ENCODE results near the gene RHOJ. TPM values are rescaled to one million over a fixed set of nuclear protein-coding genes. Genes with fewer than 3 reads are reported as not detected.
A peak's percentile ranks its signal among the peaks of the same experiment; 100 is the strongest.

The RHOJ gene
- total RNA-seq, 2 experiments from 2014 or later: not detected

DNA sequence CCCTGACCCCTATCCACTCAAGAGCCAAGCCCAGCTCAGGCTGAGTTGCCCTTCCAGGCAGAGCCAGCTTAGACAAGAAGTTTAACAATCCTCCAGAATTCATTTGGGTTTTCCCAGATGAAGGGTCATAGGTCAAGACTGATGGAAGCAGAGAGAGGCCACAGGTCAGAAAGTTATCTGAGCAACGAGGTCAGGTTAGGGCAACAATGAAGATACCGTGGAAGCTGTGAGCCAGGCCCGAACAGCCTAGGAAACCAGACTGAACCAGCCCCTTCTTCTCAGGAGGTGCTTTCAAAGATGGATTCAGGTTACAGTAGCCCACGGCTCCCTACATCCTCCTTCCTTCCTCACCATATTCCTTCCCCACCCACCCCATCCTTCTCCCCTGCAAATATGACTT is 53.1 kb downstream of the RHOJ start:
- peaks cover 5% of the 10 kb centered on the region for H3K27me3 Mint-ChIP-seq
- H3K36me3 Mint-ChIP-seq (ENCODE audit: low read depth): no peaks in the 10 kb centered on the region
- no peaks in the 10 kb centered on the region for H3K9me3 Mint-ChIP-seq
- DNase-seq: no peak
- POLR2A ChIA-PET: no interaction called here
- no peak overlapping the region for H3K4me3 Mint-ChIP-seq
- no peaks in the 10 kb centered on the region for H3K4me1 Mint-ChIP-seq
- CTCF ChIA-PET: interaction anchor here (0.7 kb wide), 1 partner anchor 75 kb away, joined by 5 read pairs; no protein-coding TSS in a partner anchor
- H3K27ac Mint-ChIP-seq: no peak overlapping the region

DNA sequence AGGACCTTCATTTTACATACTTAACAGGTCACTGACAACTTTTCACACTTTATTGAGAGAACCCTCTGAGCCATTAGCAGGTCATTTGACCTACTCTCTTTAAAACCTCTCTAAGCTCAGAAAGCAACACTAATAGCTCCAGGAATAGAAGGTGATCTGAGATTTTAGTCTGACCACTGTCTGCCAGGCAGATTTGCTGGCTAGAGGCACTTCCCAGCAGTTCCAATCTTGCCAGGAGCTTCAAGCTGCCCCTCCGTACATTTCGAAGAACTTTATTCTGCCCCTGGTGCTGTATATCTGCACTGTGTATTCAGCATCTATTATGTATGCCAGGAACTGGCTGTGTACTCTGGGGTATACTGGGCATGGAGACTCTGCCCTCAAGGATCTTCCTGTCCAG is 58.2 kb downstream of the RHOJ start:
- Mint-ChIP-seq H3K27me3 (peaks cover 12% of the 10 kb centered on the region), H3K4me1 (no peaks in the 10 kb centered on the region), H3K4me3 (no peak overlapping the region), H3K9me3 (no peaks in the 10 kb centered on the region), H3K27ac (no peak overlapping the region), H3K36me3 (ENCODE audit: low read depth) (no peaks in the 10 kb centered on the region)
- ChIA-PET POLR2A (no interaction called here), CTCF (no interaction called here)
- no peak for DNase-seq

DNA sequence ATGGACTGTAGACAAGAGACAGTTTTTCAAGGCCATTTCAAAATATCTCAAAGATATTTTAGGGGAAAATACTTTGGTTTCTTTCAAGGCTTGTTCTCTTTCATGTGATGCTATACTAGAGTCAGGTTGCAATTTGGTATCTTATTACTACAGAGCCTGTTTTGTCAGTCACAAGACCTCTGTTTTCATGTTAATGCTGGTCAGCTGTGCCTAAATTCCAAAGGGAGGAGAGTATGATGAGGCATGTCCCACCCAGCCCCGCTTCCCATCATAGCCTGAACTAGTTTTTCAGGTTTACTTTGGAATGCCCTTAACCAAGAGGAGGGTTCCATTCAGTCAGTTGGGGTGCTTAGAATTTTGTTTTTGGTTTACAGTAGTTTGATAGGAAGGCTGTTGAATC is 61.9 kb downstream of the RHOJ start:
- H3K27me3 Mint-ChIP-seq: peaks cover 14% of the 10 kb centered on the region
- ChIA-PET POLR2A (no interaction called here), CTCF (no interaction called here)
- no peaks in the 10 kb centered on the region for H3K36me3 Mint-ChIP-seq (ENCODE audit: low read depth)
- H3K9me3 Mint-ChIP-seq: no peaks in the 10 kb centered on the region
- no peak overlapping the region for H3K4me3 Mint-ChIP-seq
- H3K4me1 Mint-ChIP-seq: no peaks in the 10 kb centered on the region
- no peak overlapping the region for H3K27ac Mint-ChIP-seq
- no peak for DNase-seq

DNA sequence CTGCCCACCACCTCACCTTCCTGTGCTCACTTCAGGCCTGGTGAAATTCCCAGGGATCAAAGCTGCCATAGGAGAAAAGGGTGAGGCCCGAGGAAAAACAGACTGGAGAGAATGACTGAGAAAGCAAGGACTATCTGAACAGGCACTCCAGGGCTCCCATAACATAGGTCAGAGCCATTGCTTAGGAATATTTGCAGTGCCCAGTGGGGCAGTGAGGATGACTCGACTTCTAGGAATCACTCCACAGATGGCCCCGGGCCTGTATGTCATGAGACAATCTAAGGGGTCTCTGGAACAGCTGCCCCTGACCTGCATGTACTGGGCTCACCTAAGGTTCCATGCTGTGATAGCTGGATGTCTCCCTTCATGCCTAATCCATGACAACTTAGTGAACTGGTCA is 62.9 kb downstream of the RHOJ start:
- POLR2A ChIA-PET: no interaction called here
- no peak overlapping the region for H3K4me3 Mint-ChIP-seq
- no peaks in the 10 kb centered on the region for H3K36me3 Mint-ChIP-seq (ENCODE audit: low read depth)
- CTCF ChIA-PET: interaction anchor here (1.2 kb wide), 1 partner anchor 9 kb away, joined by 5 read pairs; no protein-coding TSS in a partner anchor
- peaks cover 9% of the 10 kb centered on the region for H3K27me3 Mint-ChIP-seq
- no peaks in the 10 kb centered on the region for H3K9me3 Mint-ChIP-seq
- no peaks in the 10 kb centered on the region for H3K4me1 Mint-ChIP-seq
- no peak for DNase-seq
- H3K27ac Mint-ChIP-seq: no peak overlapping the region

DNA sequence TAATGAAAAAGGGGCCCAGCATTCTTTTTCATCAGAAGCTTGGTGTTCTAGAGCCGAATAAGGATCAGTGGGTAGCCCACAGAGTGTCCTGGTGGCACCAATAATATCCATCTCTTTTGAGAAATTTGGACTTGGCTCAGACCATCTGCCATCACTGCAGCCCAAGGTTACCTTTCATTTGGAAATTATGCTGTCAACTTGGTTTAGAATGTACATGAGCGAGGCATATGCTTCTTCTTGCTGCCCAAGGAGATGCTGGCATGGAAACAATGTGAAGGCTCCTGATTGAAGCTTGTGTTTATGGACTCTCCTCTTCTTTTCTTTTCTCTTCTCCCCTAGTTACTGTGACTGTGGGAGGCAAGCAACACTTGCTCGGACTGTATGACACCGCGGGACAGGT is 64.5 kb downstream of the RHOJ start:
- DNase-seq: no peak
- H3K4me1 Mint-ChIP-seq: no peaks in the 10 kb centered on the region
- no peak overlapping the region for H3K27ac Mint-ChIP-seq
- no peaks in the 10 kb centered on the region for H3K9me3 Mint-ChIP-seq
- CTCF ChIA-PET: no interaction called here
- no peak overlapping the region for H3K4me3 Mint-ChIP-seq
- H3K36me3 Mint-ChIP-seq (ENCODE audit: low read depth): no peaks in the 10 kb centered on the region
- POLR2A ChIA-PET: no interaction called here
- H3K27me3 Mint-ChIP-seq: peaks cover 5% of the 10 kb centered on the region

DNA sequence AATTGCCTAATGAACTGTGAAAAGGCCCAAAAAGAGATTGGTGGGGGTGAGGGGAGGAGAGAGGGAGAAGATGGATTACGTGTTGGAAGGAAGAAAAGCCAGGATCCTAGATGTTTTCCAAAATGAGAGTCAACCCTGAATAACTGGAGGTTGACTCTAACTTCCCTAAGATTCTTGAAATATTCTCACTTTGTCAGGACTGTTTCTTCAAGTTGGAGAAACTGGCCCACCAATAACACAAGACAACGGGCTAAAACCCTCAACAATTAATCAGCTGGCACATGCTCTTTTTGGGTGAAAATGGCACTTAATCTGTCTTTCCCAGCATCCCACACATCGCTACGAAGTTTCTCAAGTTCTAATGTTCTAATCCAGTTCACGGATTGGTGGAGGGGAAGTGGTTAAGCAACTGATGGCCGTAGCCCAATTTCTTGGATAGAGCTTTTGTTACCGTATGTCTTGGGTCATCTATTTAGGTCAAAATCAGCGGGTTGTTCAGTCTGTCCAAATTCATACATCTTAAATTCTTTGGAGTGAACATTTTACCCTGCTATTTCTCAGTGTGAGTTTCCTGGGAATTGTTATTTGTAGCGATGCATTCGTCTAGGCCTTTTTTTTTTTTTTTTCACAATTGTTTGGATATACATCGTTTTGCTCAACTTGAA is 65.5 kb downstream of the RHOJ start:
- ChIA-PET CTCF (no interaction called here), POLR2A (no interaction called here)
- Mint-ChIP-seq H3K27ac (no peak overlapping the region), H3K9me3 (no peaks in the 10 kb centered on the region), H3K27me3 (peaks cover 5% of the 10 kb centered on the region), H3K4me3 (no peak overlapping the region), H3K36me3 (ENCODE audit: low read depth) (no peaks in the 10 kb centered on the region), H3K4me1 (no peaks in the 10 kb centered on the region)
- DNase-seq: no peak

DNA sequence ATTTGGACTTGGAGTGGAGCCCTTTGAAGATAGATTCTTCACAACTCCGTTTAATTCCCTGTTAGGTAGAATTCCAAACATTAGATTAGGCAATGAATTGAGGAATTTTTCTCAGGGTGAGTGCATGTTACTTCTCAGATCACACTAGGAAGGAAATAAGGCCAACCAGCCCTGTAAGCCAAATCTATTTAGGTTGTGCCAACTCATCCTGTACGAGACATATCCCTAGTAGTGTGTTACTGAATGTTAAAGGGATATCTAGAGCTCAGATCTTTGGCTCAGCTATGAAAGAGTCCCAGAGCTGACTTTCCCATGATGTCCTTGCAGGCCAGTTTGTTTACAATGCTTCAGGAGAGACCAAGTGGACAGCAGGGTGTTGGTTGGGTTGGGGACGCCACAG is 68.9 kb downstream of the RHOJ start:
- POLR2A ChIA-PET: no interaction called here
- H3K36me3 Mint-ChIP-seq (ENCODE audit: low read depth): no peaks in the 10 kb centered on the region
- no peak overlapping the region for H3K4me3 Mint-ChIP-seq
- no peaks in the 10 kb centered on the region for H3K4me1 Mint-ChIP-seq
- peaks cover 2% of the 10 kb centered on the region for H3K27me3 Mint-ChIP-seq
- H3K27ac Mint-ChIP-seq: no peak overlapping the region
- no peaks in the 10 kb centered on the region for H3K9me3 Mint-ChIP-seq
- DNase-seq: no peak
- CTCF ChIA-PET: no interaction called here

DNA sequence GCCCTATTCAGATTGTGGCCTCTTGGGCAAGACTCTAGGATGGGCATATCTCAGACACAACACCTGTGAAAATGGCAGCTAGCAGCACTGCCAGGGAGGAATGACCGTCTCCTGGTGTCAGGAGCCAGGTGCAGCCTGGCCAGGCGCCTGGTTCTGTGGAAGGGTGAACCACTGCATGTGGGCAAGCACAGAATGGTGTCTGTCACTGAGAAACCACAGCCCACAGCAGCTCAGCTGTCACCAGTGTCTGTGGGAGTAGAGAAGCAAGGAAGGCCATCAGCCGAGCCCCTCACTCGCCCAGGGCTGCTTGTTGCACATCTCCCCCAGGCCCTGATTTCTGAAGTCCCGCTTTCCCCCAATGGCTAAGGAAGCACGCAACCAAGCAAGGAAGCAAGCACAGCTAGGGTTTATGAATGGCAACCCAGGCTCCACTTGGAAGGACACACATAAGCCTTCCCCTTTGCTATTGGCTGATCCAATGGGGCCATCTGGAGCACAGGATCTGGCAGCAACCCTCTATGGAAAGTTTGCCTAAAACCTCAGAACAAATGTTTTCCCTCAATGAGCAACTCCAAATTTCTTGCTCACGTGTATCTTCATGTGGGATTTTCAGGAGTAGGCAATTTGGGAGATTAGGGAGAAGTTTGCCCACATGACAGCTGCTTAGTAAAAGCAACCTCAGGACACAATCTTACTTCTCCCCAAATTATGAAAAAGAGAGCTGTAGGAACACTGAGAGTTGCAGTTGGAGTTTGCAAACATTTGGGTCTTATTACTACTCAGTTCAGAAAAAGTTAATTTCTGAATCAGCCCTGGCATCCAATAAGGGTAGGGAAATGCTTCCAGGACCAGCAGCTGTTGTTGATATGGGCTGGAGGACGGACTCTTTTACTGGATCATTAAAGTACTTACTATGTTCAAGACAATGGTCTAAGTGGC is 69.7 kb downstream of the RHOJ start:
- Mint-ChIP-seq H3K27ac (no peak overlapping the region), H3K27me3 (no peaks in the 10 kb centered on the region), H3K36me3 (ENCODE audit: low read depth) (no peaks in the 10 kb centered on the region), H3K4me1 (no peaks in the 10 kb centered on the region), H3K9me3 (no peaks in the 10 kb centered on the region), H3K4me3 (no peak overlapping the region)
- ChIA-PET CTCF (interaction anchor here (0.6 kb wide), 1 partner anchor 16 kb away, joined by 4 read pairs; no protein-coding TSS in a partner anchor), POLR2A (no interaction called here)
- no peak for DNase-seq

DNA sequence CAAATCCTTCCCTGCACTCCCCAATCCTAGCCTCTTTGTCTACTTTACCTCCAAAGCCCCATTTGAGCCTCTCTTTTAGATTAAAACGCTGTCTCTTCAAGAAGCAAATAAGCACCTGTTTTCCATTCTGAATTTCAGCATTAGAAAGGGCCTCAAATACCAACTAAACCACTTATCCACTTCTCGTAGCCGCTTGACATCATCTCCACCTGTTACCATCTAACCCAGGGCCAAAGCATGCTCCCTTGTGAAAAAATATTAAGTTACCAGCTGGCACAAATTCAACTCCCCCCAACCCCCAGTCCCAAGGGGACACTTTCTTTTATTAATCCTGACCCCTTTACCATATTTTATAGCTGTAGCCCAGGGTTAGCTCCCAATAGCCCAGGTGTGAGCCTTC is 71.4 kb downstream of the RHOJ start:
- H3K27ac Mint-ChIP-seq: no peak overlapping the region

DNA sequence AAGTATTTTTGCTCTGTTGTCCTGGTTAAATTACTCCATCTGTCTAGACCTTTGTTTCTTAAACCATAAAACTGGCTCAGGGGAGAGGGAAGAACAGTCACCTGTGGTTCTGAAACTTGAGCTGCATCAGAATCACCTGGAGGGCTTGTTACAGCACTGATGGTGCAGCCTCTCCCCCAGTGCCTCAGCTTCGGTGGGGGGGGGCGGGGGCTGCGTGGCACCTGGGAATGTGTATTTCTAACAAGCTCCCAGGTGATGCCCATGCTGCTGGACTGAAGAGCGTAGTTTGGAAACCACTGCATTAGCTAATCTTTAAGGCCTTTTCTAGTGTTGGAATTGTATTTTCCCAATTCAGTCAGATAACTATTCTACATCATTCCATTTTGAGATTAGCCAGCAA is 71.8 kb downstream of the RHOJ start:
- Mint-ChIP-seq H3K4me3 (no peak overlapping the region), H3K9me3 (no peaks in the 10 kb centered on the region), H3K27ac (no peak overlapping the region), H3K36me3 (ENCODE audit: low read depth) (no peaks in the 10 kb centered on the region), H3K4me1 (no peaks in the 10 kb centered on the region), H3K27me3 (peaks cover 4% of the 10 kb centered on the region)
- CTCF ChIA-PET: interaction anchor here (2.3 kb wide), 1 partner anchor 9 kb away, joined by 5 read pairs; no protein-coding TSS in a partner anchor
- DNase-seq: no peak
- POLR2A ChIA-PET: no interaction called here

More for the DNA sequence above, 71.4 kb downstream of the RHOJ start:
- ChIA-PET CTCF (interaction anchor here (2.3 kb wide), 1 partner anchor 8 kb away, joined by 5 read pairs; no protein-coding TSS in a partner anchor), POLR2A (no interaction called here)
- Mint-ChIP-seq H3K4me3 (no peak overlapping the region), H3K36me3 (ENCODE audit: low read depth) (no peaks in the 10 kb centered on the region), H3K4me1 (no peaks in the 10 kb centered on the region), H3K27me3 (peaks cover under 1% of the 10 kb centered on the region), H3K9me3 (no peaks in the 10 kb centered on the region)
- DNase-seq: no peak

DNA sequence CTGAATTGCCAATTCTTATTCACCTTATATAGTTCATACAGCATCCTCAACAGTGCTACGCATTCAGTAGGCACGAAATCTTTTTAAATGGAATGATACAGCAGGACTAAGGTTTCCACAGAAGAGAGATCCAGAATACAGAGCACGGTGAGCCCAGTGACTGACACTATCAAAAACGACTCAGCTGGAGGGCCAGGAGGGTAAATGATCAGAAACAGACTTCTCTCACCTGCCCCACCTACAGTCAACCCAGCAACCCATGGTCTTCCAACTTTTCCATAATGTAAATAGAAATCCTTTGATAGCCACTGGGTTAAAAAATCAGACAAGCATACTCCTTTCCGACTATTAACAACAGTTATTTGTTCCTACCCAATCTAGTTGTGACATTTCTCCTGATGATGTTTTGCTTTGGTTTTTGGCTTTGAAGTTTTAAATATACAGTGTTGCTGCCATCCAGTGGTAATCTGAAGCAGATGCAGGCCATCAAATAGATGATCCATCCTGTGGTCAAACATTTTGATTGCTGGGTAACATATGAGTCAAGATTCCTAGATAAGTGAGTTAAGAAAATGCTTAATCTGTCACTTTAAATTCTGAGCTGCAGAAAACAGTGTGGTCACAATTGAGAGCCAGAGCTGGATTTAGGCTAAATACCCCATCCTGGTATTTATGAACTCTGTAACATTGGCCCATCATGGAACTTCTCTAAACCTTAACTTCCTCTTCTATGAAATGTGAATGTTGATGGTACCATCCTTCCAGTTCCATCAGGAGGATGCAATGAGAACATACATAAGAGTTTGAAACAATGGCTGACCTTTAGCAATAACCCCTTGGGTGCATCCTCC is 72.5 kb downstream of the RHOJ start:
- Mint-ChIP-seq H3K9me3 (no peaks in the 10 kb centered on the region), H3K4me3 (no peak overlapping the region), H3K4me1 (no peaks in the 10 kb centered on the region), H3K27ac (no peak overlapping the region), H3K36me3 (ENCODE audit: low read depth) (no peaks in the 10 kb centered on the region), H3K27me3 (peaks cover 5% of the 10 kb centered on the region)
- POLR2A ChIA-PET: no interaction called here
- peak; percentile 20 for DNase-seq
- CTCF ChIA-PET: interaction anchor here (1.1 to 2.3 kb wide), 2 partner anchors 9 to 50 kb away, joined by 3 to 5 read pairs; no protein-coding TSS in a partner anchor

DNA sequence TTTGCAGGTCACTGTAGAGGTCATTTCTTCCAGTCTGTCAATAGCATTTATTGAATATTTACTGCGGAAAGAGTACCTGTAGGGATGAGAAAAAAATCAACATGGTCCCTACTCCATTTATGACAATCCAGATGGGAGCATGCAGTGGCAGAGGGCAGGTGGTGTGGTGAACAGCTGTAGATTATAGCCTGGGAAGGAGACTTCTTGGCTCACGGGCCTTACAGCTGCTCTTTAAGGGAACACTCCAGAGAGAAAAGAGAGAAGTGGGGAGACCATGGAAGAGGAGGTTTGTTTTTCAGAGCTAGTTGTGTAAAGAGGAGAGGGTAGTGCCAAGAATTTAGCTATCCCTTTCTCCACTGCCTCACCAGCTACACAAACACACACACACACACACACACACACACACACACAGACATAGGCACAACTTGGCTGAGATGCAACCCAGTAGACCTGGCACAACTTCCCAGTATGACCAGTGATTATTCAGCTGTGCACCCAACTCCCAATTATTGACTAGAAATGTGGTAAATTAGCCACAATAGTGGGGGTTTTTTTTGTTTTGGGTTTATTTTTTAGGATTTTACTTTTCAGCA is 73.4 kb downstream of the RHOJ start:
- POLR2A ChIA-PET: no interaction called here
- Mint-ChIP-seq H3K27ac (no peak overlapping the region), H3K4me1 (no peaks in the 10 kb centered on the region), H3K4me3 (no peak overlapping the region), H3K36me3 (ENCODE audit: low read depth) (no peaks in the 10 kb centered on the region), H3K27me3 (peaks cover 5% of the 10 kb centered on the region), H3K9me3 (no peaks in the 10 kb centered on the region)
- DNase-seq: no peak
- CTCF ChIA-PET: interaction anchor here (0.9 to 2.3 kb wide), 3 partner anchors 10 to 49 kb away, joined by 3 to 5 read pairs (median 3); no protein-coding TSS in a partner anchor

Data from activated CD4-positive, alpha-beta T cell treated with anti-CD3 and anti-CD28 coated beads, Interleukin-2, amount 10 ng/mL, durations not matched to agents 7 days and 5 days (primary cell).